Prostate gland (tissue), 2 donors: ENCODE results near the gene CACNG1. TPM values are rescaled to one million over a fixed set of nuclear protein-coding genes. Genes with fewer than 3 reads are reported as not detected.
"Not testable (repeated sequence)": the region's sequence is repeated elsewhere in the genome, so short reads cannot be mapped to it uniquely, and the experiment has no call there.

Experiments used
- DNase-seq: peaks from one replicate; pipeline ENCODE4 v3.0.0-alpha.2; 2019; ENCODE audit warnings: low spot score
- H3K27ac ChIP-seq, 2 donors: fragments of 200-600 bp; sonication (generic); 2 replicates each; pipeline ENCODE4 v1.5.1; 2017 to 2019
- H3K27me3 ChIP-seq: fragments of 200-600 bp; sonication (generic); replicated peaks from 2 replicates; pipeline ENCODE4 v1.5.1; 2019; ENCODE audit not compliant: insufficient read depth
- H3K36me3 ChIP-seq, 2 donors: fragments of 200-600 bp; sonication (generic); 1 replicate in 1 of 2; 2 replicates in 1 of 2; pipeline versions ENCODE4 v1.5.1 to v1.8.1; 2017 to 2019
- H3K4me1 ChIP-seq: fragments of 200-600 bp; sonication (generic); replicated peaks from 2 replicates; pipeline ENCODE4 v1.5.1; 2019
- H3K4me3 ChIP-seq, 2 donors: fragments of 200-600 bp; sonication (generic); 2 replicates each; pipeline ENCODE4 v1.5.1; 2017 to 2019
- H3K9me3 ChIP-seq: fragments of 200-600 bp; sonication (generic); 2 replicates; pipeline ENCODE4 v1.5.1; 2017
- CTCF ChIP-seq, 4 experiments: fragments of 200-600 bp in 2 of 4; fragments of 450-650 bp in 2 of 4; sonication (generic) in 2 of 4; IDR thresholded peaks; 1 replicate in 3 of 4; 2 replicates in 1 of 4; pipeline ENCODE4 v1.5.1; 2016 to 2019; ENCODE audit warnings: antibody characterized with exemption in 4 of 4, mild to moderate bottlenecking in 2 of 4, moderate library complexity in 2 of 4
- POLR2A ChIP-seq: fragments of 450-650 bp; IDR thresholded peaks from one replicate; pipeline ENCODE4 v1.6.1; 2016; ENCODE audit warnings: antibody characterized with exemption, mild to moderate bottlenecking
- POLR2AphosphoS5 ChIP-seq: sonication (generic); formaldehyde crosslinking; IDR thresholded peaks from one replicate; pipeline ENCODE4 v1.6.1; 2017; ENCODE audit warnings: antibody characterized with exemption
- WGBS: methylation state at CpG from one replicate; pipeline ENCODE4 v1.1.5; 2018; 5-methylcytosine and 5-hydroxymethylcytosine counted together
- intact Hi-C: fragments of 100-400 bp; cut with DNase I; formaldehyde crosslinking; loops from one replicate; pipeline ENCODE4 v1.14.2; 2022
- total RNA-seq, 2 donors: library from RNA; depleted of rRNA; stranded (reverse); fragments of >200 nt; gene quantifications; one replicate each; pipeline ENCODE4 v1.1.0, GENCODE V29; 2016

The CACNG1 gene
- total RNA-seq, 2 donors from 2014 or later, result 0.74 TPM; not detected in 1

- 92% methylated on average over 9 of the region's 9 CpGs for WGBS
- Histone ChIP-seq H3K4me1 (no peaks in the 10 kb centered on the region), H3K27me3 (no peaks in the 10 kb centered on the region), H3K9me3 (no peaks in the 10 kb centered on the region), H3K4me3 (no peak overlapping the region), H3K36me3 (no peaks in the 10 kb centered on the region), H3K27ac (no peak overlapping the region)
- no peak for TF ChIP-seq CTCF (IDR thresholded peaks at IDR 0.05)
- intact Hi-C loops, result no loop called here
- no peak for DNase-seq
Measured at GRCh38 chr17:67033613-67034012, 10.7 kb upstream of the CACNG1 start.

GRCh38 chr17:67035131-67036083 lies 8.9 kb upstream of the CACNG1 start:
- Histone ChIP-seq H3K27me3 (no peaks in the 10 kb centered on the region), H3K27ac (no peak overlapping the region), H3K36me3 (no peaks in the 10 kb centered on the region), H3K9me3 (no peaks in the 10 kb centered on the region), H3K4me1 (no peaks in the 10 kb centered on the region), H3K4me3 (no peak overlapping the region)
- TF ChIP-seq CTCF (IDR thresholded peaks at IDR 0.05), result no peak
- TF ChIP-seq POLR2AphosphoS5, result no peak
- no peak for TF ChIP-seq POLR2A
- intact Hi-C loops, result no loop called here
- 82% methylated on average over 11 of the region's 11 CpGs for WGBS
- no peak for DNase-seq

- Histone ChIP-seq H3K4me1 (no peaks in the 10 kb centered on the region), H3K27me3 (no peaks in the 10 kb centered on the region), H3K27ac (no peak overlapping the region), H3K36me3 (no peaks in the 10 kb centered on the region), H3K9me3 (no peaks in the 10 kb centered on the region), H3K4me3 (no peak overlapping the region)
- no peak for TF ChIP-seq POLR2A
- TF ChIP-seq POLR2AphosphoS5, result no peak
- TF ChIP-seq CTCF (IDR thresholded peaks at IDR 0.05), result no peak
- no peak for DNase-seq
- intact Hi-C loops, result no loop called here
- WGBS, result 35% methylated on average over 5 of the region's 5 CpGs
Measured at GRCh38 chr17:67038861-67039365, 5.4 kb upstream of the CACNG1 start.

GRCh38 chr17:67040652-67041051 lies 3.7 kb upstream of the CACNG1 start:
- Histone ChIP-seq H3K27ac (no peak overlapping the region), H3K36me3 (no peaks in the 10 kb centered on the region), H3K4me3 (no peak overlapping the region), H3K9me3 (no peaks in the 10 kb centered on the region), H3K4me1 (no peaks in the 10 kb centered on the region), H3K27me3 (no peaks in the 10 kb centered on the region)
- WGBS, result 93% methylated on average over 6 of the region's 6 CpGs
- no peak for TF ChIP-seq CTCF (IDR thresholded peaks at IDR 0.05)
- no peak for TF ChIP-seq POLR2A
- no peak for TF ChIP-seq POLR2AphosphoS5
- intact Hi-C loops, result no loop called here
- no peak for DNase-seq

- intact Hi-C loops, H3K27me3 ChIP-seq, H3K9me3 ChIP-seq, H3K4me1 ChIP-seq, H3K27ac ChIP-seq, H3K36me3 ChIP-seq, H3K4me3 ChIP-seq, DNase-seq: not testable (repeated sequence)
- 82% methylated on average over 5 of the region's 5 CpGs for WGBS
Measured at GRCh38 chr17:67041119-67041518, 3.2 kb upstream of the CACNG1 start.
